ENCODE data around the gene GPC6. TPM values are rescaled to one million over a fixed set of nuclear protein-coding genes. Genes with fewer than 3 reads are reported as not detected.

Gene GPC6
- total RNA-seq, 1 experiment from 2014 or later: not detected

DNA sequence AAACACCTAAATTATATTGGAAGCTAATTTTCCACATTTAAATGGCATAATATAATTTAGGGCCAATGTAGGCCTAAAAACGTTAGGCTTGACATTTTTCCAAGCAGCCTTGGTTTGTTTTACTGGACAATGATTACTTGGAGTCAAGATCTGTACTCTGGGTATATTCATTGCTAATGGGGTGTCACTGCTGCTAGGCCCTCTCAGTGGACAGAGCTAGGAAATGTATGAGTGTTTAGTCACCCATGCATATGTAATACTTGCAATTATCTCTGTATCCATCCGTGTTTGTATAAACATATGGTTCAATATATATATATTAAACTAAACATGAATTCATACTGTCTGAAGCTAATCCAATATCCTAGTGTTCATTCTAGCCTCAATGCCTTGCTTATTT, 654.8 kb downstream of the GPC6 start:
- no peak for DNase-seq
- Mint-ChIP-seq H3K4me3 (ENCODE audit: low read depth, unreplicated experiment) (no peak overlapping the region), H3K27ac (ENCODE audit: unreplicated experiment) (no peak overlapping the region), H3K36me3 (ENCODE audit: insufficient read depth, unreplicated experiment) (no peaks in the 10 kb centered on the region), H3K27me3 (ENCODE audit: unreplicated experiment) (no peaks in the 10 kb centered on the region), H3K9me3 (ENCODE audit: low read depth, unreplicated experiment) (peaks cover 4% of the 10 kb centered on the region), H3K4me1 (ENCODE audit: low read depth, unreplicated experiment) (no peaks in the 10 kb centered on the region)
- no TSS peak for BruUV-seq (replicated peaks)
- TF ChIP-seq, protein P1, sequence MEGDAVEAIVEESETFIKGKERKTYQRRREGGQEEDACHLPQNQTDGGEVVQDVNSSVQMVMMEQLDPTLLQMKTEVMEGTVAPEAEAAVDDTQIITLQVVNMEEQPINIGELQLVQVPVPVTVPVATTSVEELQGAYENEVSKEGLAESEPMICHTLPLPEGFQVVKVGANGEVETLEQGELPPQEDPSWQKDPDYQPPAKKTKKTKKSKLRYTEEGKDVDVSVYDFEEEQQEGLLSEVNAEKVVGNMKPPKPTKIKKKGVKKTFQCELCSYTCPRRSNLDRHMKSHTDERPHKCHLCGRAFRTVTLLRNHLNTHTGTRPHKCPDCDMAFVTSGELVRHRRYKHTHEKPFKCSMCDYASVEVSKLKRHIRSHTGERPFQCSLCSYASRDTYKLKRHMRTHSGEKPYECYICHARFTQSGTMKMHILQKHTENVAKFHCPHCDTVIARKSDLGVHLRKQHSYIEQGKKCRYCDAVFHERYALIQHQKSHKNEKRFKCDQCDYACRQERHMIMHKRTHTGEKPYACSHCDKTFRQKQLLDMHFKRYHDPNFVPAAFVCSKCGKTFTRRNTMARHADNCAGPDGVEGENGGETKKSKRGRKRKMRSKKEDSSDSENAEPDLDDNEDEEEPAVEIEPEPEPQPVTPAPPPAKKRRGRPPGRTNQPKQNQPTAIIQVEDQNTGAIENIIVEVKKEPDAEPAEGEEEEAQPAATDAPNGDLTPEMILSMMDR (IDR thresholded peaks at IDR 0.05; ENCODE audit: unreplicated experiment): no peak
- intact Hi-C loops (cut with micrococcal nuclease; ENCODE audit: unreplicated experiment): no loop called here
- CTCF ChIA-PET: no interaction called here

DNA sequence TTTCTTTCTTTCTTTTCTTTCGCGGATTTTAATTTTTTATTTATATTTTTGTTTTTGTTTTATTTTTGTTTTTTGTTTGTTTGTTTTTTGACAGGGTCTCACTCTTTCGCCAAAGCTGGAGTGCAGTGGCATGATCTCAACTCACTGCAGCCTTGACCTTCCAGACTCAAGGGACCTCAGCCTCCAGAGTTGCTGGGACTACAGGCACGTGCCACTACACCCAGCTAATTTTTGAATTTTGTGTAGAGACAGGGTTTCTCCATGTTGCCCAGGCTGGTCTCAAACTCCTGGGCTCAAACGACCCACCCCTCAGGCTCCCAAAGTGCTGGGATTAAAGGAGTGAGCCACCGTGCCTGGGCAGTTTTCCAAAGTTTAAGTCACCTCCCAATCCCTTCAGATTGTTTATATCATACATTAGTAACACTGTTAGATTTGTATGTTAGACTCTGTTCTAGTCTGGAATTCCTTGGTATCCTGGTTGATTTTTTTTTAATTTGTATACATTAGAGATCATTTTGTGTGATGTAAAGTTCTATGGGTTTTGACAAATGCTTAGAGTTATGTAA, 655.6 kb downstream of the GPC6 start:
- no peak overlapping the region for H3K4me3 Mint-ChIP-seq (ENCODE audit: low read depth, unreplicated experiment)
- TF ChIP-seq, protein P1 (IDR thresholded peaks at IDR 0.05; ENCODE audit: unreplicated experiment): no peak

DNA sequence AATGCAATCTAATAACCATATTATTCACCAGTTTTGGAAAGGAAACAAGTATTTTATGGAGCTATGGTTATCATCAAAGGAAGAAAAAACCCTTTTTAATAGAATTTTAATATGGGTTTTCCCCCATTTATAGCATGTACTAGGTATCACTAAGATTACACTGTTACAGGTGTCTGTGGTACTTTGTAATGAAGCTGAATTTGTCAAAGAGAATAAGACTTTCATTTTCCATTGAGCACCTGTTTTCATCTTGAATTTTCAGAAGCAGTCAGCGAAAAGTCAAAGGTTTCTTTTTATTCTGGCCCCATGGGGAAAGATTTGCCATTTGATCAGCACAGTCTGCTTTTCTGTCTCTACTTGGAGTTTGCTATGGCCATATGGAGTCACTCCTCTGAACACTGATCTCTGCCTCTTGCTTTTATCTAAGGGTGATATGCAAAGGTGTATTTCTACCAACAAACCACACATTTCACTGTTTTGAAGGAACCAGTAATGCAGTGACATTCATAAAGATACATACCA, 662.9 kb downstream of the GPC6 start:
- no TSS peak for BruUV-seq (replicated peaks)
- H3K4me1 Mint-ChIP-seq (ENCODE audit: low read depth, unreplicated experiment): no peaks in the 10 kb centered on the region
- no peaks in the 10 kb centered on the region for H3K27me3 Mint-ChIP-seq (ENCODE audit: unreplicated experiment)
- H3K4me3 Mint-ChIP-seq (ENCODE audit: low read depth, unreplicated experiment): no peak overlapping the region
- TF ChIP-seq, protein P1 (IDR thresholded peaks at IDR 0.05; ENCODE audit: unreplicated experiment): no peak
- H3K27ac Mint-ChIP-seq (ENCODE audit: unreplicated experiment): no peak overlapping the region
- CTCF ChIA-PET: no interaction called here
- intact Hi-C loops (cut with micrococcal nuclease; ENCODE audit: unreplicated experiment): no loop called here
- no peaks in the 10 kb centered on the region for H3K9me3 Mint-ChIP-seq (ENCODE audit: low read depth, unreplicated experiment)
- H3K36me3 Mint-ChIP-seq (ENCODE audit: insufficient read depth, unreplicated experiment): no peaks in the 10 kb centered on the region
- no peak for DNase-seq

More for the DNA sequence above, 655.6 kb downstream of the GPC6 start:
- no peak for DNase-seq
- no peak overlapping the region for H3K27ac Mint-ChIP-seq (ENCODE audit: unreplicated experiment)
- H3K36me3 Mint-ChIP-seq (ENCODE audit: insufficient read depth, unreplicated experiment): no peaks in the 10 kb centered on the region
- peaks cover 4% of the 10 kb centered on the region for H3K9me3 Mint-ChIP-seq (ENCODE audit: low read depth, unreplicated experiment)
- intact Hi-C loops (cut with micrococcal nuclease; ENCODE audit: unreplicated experiment): no loop called here
- no peaks in the 10 kb centered on the region for H3K27me3 Mint-ChIP-seq (ENCODE audit: unreplicated experiment)
- no peaks in the 10 kb centered on the region for H3K4me1 Mint-ChIP-seq (ENCODE audit: low read depth, unreplicated experiment)
- CTCF ChIA-PET: no interaction called here
- BruUV-seq (replicated peaks): no TSS peak

DNA sequence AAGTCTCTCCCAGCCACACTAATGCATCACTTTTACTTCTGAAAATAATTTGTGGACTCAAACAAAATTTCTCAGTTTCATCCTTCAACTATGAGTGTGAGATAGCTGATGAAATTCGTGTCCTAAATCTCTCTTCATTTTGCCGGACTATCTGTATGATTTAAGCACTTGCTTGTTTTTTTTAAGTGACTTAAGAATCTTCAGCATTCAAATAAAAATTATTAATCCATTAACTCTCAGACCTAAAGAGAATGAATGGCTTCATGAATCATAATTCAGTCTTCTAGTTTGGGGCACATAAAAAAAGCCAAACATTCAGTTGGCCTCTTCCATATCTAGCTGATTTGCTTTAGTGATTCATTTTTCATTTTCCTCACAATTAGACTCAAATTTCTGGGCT, 673.4 kb downstream of the GPC6 start:
- no peak overlapping the region for H3K4me3 Mint-ChIP-seq (ENCODE audit: low read depth, unreplicated experiment)
- no peaks in the 10 kb centered on the region for H3K36me3 Mint-ChIP-seq (ENCODE audit: insufficient read depth, unreplicated experiment)
- TF ChIP-seq, protein P1 (IDR thresholded peaks at IDR 0.05; ENCODE audit: unreplicated experiment): no peak
- intact Hi-C loops (cut with micrococcal nuclease; ENCODE audit: unreplicated experiment): no loop called here
- H3K4me1 Mint-ChIP-seq (ENCODE audit: low read depth, unreplicated experiment): no peaks in the 10 kb centered on the region
- H3K27me3 Mint-ChIP-seq (ENCODE audit: unreplicated experiment): no peaks in the 10 kb centered on the region
- no peak for DNase-seq
- no peak overlapping the region for H3K27ac Mint-ChIP-seq (ENCODE audit: unreplicated experiment)
- no TSS peak for BruUV-seq (replicated peaks)
- H3K9me3 Mint-ChIP-seq (ENCODE audit: low read depth, unreplicated experiment): peaks cover 3% of the 10 kb centered on the region
- CTCF ChIA-PET: no interaction called here

Data from Calu3 (cell line).